Activated T-cell treated with anti-CD3 and anti-CD28 coated beads for 48 hours (primary cell): ENCODE results near the gene CCDC88A.
"Not testable (repeated sequence)": the region's sequence is repeated elsewhere in the genome, so short reads cannot be mapped to it uniquely, and the experiment has no call there.

Experiments used
- DNase-seq: peaks from one replicate; pipeline ENCODE4 v3.0.0-alpha.2; 2020; ENCODE audit warnings: low read depth

CCDC88A gene

DNA sequence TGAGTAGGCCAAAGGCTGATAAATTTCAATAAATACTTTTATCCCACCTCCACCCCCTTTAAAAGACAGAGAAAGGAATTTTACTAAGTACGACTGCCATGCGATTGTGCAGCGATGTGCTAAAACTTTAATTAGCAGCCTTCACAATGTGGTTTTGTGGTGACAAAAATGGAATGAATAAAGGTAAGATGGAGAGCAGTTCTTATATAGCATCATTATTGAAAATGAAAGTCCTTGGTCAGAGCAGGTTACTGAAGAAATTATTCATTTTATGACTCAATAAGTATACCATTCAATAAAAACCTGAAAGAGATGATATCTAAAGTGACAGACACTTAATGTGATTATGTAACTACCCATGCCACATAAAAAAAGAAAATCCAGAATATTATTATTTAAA lies 117.4 kb downstream of the CCDC88A start:
- no peak for DNase-seq

DNA sequence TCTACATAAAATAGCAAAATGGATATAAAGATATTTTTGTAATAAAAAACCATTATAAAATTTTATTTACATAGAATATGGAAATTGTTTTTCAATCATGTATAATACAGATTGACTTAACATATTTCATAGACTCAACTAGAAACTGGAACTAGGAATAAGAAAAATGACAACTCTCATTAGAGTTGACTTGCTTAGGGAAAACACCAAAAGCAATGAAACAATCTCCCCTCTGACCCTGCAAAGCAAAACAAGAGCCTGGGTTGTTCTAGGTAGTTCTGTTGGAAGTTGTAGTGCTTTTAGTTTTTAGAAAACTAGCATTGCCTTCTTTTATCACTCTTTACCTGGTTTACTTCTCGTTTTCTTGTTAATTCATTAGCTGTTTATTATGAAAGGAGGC lies 118.4 kb downstream of the CCDC88A start:
- no peak for DNase-seq

DNA sequence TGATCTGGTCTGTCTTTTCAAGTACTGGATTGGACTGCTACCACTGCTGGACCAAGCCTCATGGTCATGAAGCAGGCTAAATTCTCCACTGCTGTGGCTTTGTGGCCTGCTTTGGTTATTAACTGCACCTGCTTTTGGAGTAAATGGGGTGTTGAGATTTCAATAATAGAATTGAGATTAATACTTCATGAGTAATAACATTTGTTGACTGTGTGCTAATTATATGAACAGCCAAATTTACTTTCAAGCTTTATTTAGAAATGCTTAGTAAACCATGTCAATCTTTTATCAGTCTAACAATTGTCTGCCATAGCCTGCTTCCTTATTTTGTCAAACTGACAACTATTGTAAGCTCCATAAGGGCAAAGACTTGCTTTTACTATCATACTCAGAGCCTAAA lies 123.3 kb downstream of the CCDC88A start:
- no peak for DNase-seq

DNA sequence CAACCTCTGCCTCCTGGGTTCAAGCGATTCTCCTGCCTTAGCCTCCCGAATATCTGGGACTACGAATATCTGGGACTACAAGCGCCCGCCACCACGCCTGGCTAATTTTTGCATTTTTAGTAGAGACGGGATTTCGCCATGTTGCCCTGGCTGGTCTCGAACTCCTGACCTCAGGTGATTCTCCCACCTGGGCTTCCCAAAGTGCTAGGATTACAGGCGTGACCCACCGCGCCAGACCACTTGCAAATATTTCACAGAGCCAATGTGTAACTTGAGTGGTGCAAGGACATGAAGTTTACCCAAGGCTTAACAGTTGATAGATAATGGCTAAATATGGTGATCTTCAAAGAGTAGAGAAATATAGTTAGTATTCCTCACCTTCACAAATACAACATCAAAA lies 136.6 kb downstream of the CCDC88A start:
- no peak for DNase-seq

DNA sequence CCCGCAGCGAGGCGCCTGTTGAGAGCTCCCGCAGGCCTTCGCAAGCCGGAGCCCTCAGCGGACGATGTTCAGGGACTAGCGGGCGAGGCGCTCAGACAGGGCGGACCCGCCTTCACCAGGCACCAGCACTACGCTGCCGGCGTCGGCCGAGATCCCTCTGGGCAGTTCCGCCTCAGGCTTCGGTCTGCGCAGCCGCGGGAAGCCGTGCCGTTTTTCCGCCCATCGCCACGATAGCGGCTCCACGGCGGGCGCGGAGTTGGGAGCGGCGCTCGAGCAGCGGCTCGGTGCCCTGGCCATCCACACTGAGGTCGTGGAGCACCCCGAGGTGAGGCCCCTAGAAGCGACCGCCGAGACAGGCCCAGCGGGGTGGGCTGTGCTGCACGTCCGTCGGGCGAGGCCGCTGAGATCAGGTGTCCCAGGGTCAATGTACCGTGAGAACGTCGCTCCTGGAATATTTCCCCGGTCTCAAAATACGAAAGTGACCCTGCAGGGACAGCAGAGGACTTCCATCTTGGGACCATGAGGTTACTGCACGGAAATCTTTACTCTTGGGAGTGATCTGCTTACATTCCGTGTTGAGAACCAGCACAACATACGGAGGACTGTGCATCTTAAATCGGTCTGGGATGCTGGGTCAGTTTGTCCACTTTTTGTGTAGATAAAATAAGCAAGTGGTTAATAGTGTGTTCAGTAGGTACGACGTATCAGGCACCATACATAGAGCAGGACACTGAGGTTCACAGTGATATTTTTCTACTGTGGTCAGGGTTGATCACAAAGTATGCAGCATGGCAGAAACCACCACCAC lies 137.3 kb downstream of the CCDC88A start:
- DNase-seq = peak; percentile 84

DNA sequence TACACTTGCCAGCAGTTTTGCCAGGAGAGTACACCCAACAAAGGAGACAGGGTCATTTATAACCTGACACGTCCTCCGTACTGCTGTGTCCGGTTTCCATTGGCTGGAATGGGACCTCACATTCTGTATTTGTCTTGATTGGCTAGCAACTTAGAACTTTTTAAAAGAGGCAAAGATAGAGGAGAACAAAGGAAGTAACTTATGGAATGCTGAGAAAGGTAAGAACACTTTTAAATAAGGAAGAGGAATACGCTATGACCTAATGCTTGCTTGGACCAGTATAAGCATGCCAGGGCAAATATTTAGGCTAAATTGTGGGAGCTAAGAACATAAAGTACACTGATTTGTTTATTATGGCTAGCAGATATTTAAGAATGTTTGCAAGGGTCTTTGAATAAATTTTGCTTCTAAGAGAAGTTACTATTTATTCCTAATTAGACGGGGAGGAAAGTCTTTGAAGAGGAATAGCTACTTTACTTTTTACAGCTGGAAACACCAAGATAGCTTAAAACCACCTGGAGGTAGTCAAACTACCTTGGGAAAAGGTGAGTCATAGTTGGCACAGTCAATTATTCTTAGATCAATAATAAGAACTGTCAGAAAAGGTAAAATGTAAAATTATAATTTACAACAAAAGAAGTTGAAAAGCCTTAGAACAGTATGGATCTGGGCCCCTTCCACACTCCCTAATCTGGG lies 138.7 kb downstream of the CCDC88A start:
- not testable (repeated sequence) for DNase-seq

DNA sequence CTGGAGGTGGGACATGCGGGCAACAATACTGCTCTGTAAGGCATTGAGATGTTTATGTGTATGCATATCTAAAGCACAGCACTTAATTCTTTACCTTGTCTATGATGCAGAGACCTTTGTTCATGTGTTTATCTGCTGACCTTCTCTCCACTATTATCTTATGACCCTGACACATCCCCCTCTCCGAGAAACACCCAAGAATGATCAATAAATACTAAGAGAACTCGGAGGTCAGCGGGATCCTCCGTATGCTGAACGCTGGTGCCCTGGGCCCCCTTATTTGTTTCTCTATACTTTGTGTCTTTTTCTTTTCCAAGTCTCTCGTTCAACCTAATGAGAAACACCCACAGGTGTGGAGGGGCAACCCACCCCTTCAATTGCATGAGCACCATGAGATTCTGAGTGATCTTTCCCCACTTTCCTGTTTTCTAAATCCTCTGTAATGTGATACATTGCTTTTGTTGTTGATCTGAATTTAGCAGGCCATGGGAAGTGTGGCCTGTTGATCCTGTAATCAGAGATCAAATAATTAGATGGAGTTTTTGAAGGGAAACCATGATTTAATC lies 139.7 kb downstream of the CCDC88A start:
- DNase-seq = not testable (repeated sequence)

DNA sequence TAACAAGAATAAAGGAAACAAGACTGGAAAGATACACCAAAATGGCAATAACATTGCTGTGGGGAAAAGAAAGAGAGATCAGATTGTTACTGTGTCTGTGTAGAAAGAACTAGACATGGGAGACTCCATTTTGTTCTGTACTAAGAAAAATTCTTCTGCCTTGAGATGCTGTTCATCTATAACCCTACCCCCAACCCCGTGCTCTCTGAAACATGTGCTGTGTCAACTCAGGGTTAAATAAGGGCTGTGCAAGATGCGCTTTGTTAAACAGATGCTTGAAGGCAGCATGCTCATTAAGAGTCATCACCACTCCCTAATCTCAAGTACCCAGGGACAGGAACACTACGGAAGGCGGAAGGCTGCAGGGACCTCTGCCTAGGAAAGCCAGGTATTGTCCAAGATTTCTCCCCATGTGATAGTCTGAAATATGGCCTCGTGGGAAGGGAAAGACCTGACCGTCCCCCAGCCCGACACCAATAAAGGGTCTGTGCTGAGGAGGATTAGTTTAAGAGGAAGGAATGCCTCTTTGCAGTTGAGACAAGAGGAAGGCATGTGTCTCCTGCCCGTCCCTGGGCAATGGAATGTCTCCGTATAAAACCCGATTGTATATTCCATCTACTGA lies 140.3 kb downstream of the CCDC88A start:
- not testable (repeated sequence) for DNase-seq

DNA sequence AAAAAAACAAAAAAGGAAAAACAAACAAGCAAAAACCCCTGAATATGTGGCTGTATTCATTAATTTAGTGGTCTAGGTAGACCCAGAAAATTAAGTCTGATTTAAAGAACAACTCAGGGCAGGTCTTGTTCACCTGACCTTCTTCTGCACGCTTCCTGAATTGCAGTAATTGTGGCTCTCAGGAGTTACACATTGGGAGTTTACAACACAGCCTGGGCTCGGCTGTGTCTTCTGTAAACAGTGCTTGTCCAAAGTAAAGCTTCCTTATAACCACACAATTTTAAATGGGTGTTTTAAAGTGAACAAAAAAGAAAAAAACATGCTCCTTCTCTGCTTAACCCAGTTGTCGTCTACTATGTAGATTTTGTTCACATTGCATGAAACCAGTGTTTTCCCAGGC lies 142.3 kb downstream of the CCDC88A start:
- DNase-seq = no peak

DNA sequence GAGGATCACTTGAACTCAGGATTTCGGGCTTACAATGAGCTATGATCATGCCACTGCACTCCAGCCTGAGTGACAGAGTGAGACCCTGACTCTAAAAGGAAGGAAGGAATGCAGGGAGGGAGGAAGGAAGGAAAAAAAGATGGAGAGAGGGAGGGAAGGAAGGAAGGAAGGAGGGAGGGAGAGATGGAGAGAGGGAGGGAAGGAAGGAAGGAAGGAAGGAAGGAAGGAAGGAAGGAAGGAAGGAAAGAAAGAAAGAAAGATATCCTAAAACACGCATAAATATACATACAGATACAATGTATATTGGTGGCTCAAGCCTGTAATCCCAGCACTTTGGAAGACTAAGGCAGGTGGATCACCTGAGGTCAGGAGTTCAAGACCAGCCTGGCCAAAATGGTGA lies 145.3 kb downstream of the CCDC88A start:
- DNase-seq = not testable (repeated sequence)

DNA sequence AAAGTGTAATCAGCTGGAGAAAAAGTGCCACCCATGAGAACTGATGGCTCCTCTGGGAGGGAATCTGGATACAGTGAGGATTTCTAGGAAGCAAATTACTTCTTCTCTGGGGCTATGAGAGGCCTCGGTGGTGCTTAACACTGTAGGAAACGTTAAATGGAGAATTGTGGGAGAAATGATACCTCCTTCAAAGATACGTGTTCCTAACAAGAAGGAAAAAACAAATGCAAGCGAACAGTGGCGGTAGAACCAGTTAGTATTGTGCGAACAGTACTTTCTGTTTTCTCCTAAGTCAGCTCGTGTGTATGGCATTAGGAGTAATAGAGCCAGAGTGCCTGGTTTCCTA lies 150.0 kb downstream of the CCDC88A start:
- no peak for DNase-seq

DNA sequence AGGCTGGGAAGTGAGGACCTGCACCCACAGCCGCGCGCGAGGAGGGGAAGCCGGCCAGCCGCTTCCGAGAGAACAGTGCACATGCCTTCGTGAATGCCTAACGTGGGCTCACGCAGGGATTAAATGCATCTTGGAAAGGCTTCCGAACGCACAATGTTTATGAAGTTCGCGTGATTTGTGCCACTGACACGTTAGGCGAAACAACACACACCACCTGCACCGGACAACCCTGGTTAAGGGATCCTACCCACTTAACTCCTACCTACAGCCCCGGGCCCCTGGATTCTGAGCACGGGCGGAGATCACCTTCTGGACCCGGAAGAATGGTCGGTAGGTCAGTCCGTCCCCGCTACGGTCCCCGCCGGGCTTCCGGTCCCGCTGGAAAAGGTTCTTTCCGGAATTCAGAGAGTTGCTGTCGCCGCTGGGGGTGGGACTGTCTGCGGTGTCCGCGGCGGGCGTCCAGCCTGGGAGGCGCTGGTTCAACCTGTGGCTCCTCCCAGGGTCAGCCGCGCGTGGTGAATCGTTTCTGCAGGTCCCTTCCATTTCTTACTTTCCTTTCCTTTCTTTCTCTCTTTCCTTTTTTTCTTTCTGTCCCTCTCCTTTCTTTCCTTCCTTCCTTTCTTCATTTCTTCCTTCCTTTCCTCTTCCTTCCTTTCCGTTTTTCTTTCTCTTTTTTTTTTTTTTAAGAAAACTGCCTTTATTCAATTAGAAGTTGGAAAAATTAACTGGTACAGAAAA lies 150.6 kb downstream of the CCDC88A start, which contains the start of gene MTIF2:
Gene MTIF2, minus strand, starts transcription at position 325 of the 738 bp plus-strand sequence. CDS start 5,373 bp downstream, outside the sequence.
- DNase-seq = peak; percentile 90

DNA sequence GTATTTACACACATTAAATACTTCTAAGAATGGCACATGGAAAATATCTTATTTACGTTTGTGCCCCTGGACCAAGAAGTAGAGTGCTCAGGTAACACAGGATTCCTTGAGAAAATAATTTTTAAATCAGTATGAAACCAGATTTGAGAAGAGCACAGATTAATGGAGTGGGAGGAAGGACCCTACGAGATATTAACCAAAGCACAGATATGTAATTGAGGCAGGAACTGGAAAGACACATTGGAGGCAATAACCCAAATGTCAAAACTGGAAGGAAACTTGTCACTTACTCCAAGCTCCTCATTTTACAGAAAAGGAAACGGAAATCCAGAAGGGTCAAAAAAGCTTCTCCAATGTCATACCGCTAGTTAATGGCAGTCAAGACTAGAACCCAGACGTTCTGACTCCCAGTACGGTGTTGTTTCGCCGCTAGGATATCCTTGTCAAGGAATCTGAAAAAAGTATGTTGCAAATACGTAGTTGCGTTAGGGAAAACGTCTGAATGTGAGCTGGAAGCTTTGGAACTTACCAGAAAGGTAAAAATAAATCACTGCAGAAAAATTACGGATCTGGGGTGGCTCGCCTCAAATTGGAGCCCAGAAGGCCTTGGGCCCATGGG lies 151.3 kb downstream of the CCDC88A start:
- DNase-seq = no peak

DNA sequence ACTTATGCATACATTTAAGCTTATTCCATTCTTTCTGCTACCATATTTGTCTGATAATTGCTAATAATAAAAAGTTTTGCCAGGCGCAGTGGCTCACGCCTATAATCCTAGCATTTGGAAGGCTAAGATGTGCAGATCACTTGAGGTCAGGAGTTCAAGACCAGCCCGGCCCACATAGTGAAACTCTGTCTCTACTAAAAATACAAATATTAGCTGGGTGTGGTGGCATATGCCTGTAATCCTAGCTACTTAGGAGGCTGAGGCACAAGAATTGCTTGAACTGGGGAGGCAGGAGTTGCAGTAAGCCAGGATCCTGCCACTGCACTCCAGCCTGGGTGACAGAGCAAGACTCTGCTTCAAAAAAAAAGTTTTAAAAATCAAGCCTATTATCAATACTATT lies 160.1 kb downstream of the CCDC88A start:
- not testable (repeated sequence) for DNase-seq

DNA sequence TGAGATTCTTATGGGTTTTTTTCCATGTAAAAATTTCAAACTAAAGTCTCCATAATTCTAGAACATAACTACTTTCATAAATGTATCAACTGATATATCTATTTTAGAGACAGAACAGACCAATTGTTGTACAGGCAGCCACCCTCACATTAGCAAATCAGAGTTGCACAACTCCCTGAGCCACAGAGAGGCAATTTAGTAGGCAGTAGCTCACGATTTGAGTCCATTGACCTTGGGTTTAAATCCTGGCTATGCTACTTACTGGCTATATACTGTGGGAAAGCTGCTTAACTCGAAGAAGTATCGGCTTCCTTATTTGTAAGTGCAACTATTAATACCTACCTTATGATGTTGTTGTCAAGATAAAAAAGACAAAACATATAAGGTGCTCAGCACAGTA lies 166.8 kb downstream of the CCDC88A start:
- no peak for DNase-seq

DNA sequence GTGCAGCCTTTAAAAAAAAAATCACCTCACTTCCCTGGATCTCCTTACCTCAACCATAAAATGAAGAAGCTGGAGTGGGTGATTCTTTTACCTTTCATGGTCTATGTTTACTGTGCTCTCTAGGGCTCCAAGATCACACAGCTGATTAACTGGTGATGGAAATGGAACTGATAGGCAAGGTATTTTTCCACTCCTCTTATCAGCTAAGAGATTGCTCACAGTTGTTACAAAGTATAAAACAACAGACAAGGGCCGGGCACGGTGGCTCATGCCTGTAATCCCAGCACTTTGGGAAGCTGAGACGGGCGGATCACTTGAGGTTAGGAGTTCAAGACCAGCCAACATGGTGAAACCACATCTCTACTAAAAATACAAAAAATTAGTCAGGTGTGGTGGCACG lies 172.6 kb downstream of the CCDC88A start:
- DNase-seq = no peak

DNA sequence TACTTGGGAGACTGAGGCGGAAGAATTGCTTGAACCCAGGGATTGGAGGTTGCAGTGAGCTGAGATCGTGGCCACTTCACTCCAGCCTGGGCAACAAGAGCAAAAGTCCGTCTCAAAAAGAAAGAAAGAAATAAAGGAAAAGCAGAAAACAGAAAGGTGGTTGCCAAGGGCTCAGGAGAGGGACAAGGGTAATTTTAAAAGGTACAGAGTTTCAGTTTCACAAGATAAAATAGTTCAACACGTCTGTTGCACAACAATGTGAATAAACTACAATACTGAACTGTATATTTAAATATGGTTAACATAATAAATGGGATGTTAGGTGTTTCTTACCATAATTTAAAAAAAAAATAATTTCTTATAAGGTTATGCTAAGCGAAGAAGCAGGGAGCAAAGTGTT lies 174.2 kb downstream of the CCDC88A start:
- no peak for DNase-seq

DNA sequence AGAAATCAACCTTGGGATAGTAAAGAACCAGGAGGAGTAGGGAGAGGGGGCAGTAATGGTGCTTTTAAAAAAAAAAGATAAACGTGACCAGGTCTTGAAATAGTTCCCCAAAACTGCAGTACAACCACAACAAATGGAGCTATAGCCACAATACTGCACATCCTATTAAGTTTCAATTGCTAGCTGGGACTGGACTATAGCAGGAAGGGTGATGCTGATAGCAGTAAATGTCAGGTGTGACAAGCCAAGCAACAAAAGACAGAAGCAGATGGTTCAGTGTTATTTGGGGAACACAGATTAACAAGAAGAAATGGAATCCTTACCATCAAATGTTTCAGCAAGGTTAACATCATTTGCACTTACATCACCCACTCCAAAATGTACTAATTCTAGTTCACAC lies 177.0 kb downstream of the CCDC88A start:
- DNase-seq = no peak

DNA sequence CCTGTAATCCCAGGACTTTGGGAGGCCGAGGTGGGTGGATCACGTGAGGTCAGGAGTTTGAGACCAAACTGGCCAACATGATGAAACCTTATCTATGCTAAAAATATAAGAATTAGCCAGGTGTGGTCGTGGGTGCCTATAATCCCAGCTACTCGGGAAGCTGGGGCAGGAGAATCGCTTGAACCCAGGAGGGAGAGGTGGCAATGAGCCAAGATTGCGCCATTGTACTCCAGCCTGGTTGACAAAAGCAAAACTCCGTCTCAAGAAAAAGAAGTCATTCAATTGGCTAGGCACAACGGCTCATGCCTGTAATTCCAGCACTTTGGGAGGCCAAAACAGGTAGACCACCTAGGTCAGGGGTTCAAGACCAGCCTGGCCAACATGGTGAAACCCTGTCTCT lies 178.1 kb downstream of the CCDC88A start:
- DNase-seq = not testable (repeated sequence)

DNA sequence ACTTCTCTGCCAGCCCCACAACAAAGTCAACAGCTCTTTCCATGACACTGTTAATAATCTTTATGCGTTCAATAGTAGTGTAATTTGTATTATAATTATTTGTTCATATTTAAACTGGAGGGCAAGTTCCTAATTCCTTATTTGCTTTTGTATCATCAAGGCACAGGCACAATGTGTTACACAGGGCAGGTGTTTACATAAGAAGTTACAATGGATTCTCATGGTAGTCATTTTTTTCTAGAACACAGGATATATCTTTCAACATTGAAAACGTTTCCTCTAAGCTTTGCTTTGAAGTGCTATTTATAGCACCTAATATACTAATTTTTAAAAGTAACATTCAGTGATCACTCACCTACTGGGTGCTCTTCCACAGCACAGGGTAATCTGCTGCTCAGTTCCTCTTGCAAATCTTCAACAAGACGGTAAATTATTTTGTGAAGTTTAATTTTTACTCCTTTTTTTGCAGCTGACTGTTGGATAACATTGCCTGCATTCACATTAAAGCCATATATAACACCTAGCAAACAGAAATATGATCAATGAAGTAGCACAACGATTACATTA lies 179.9 kb downstream of the CCDC88A start:
- no peak for DNase-seq
